ENCODE measurements around the gene TBC1D14.

DNA sequence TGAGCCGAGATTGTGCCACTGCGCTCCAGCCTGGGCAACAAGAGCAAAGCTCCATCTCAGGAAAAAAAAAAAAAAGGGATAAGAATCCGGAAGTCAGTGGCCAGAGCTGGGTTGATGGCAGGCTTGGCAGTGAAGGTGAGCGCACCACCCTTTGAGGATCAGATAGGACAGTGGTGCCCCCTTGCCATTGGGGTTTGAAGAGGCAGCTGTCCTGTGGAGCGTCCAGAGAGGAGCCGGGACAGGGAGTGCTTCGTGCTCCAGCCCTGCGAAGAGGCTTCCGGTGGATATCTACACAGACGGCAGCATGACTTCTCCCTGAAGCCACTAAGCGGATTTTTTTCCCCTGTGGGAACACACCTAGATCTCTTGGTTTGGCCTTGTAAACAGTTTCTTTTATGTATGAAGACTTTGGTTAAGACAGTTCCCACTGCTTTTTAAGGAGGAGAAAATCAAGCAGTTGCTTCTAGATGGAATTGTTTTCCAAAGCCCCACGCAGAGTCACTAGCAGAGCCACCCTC lies 6.5 kb downstream of the TBC1D14 start:
- TF ChIP-seq, protein P1, sequence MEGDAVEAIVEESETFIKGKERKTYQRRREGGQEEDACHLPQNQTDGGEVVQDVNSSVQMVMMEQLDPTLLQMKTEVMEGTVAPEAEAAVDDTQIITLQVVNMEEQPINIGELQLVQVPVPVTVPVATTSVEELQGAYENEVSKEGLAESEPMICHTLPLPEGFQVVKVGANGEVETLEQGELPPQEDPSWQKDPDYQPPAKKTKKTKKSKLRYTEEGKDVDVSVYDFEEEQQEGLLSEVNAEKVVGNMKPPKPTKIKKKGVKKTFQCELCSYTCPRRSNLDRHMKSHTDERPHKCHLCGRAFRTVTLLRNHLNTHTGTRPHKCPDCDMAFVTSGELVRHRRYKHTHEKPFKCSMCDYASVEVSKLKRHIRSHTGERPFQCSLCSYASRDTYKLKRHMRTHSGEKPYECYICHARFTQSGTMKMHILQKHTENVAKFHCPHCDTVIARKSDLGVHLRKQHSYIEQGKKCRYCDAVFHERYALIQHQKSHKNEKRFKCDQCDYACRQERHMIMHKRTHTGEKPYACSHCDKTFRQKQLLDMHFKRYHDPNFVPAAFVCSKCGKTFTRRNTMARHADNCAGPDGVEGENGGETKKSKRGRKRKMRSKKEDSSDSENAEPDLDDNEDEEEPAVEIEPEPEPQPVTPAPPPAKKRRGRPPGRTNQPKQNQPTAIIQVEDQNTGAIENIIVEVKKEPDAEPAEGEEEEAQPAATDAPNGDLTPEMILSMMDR (IDR thresholded peaks at IDR 0.05) = no peak
- no peak for TF ChIP-seq POLR2A (IDR thresholded peaks at IDR 0.05)

All from heart left ventricle (tissue), 13 donors.